Psoas muscle (tissue), 8 donors: ENCODE data around the gene SERPINB13. TPM values are rescaled to one million over a fixed set of nuclear protein-coding genes. Genes with fewer than 3 reads are reported as not detected.
"Not testable (repeated sequence)": the region's sequence is repeated elsewhere in the genome, so short reads cannot be mapped to it uniquely, and the experiment has no call there.

Source experiments
- ATAC-seq, 4 donors: fragments of 200-7000 bp; cut with Tn5 transposase; one replicate each; pipeline ENCODE4 v1.9.1; 2020; ENCODE audit warnings: moderate library complexity in 3 of 4, mild to moderate bottlenecking in 2 of 4
- DNase-seq, 2 donors: peaks; one replicate each; pipeline ENCODE4 v3.0.0-alpha.2; 2020
- H3K27ac ChIP-seq: fragments of 200-600 bp; one replicate; pipeline ENCODE4 v1.8.0; 2022
- H3K27me3 ChIP-seq, 3 donors: fragments of 200-600 bp in 1 of 3; one replicate each; pipeline versions ENCODE4 v1.6.1 to v1.8.0; 2013 to 2022; ENCODE audit warnings: low read length in 2 of 3, mild to moderate bottlenecking in 2 of 3, moderate library complexity in 1 of 3; ENCODE audit not compliant: insufficient read depth in 3 of 3
- H3K36me3 ChIP-seq, 2 donors: fragments of 200-600 bp in 1 of 2; one replicate each; pipeline versions ENCODE4 v1.6.1 to v1.8.0; 2013 to 2022; ENCODE audit warnings: low read depth in 1 of 2, mild to moderate bottlenecking in 1 of 2, moderate library complexity in 1 of 2; ENCODE audit not compliant: insufficient read depth in 1 of 2
- H3K4me1 ChIP-seq: fragments of 200-600 bp; one replicate; pipeline ENCODE4 v1.8.0; 2022
- H3K4me3 ChIP-seq: fragments of 200-600 bp; one replicate; pipeline ENCODE4 v1.8.0; 2022; ENCODE audit warnings: mild to moderate bottlenecking
- H3K9me3 ChIP-seq: fragments of 200-600 bp; one replicate; pipeline ENCODE4 v1.8.0; 2022
- CTCF ChIP-seq: fragments of 200-600 bp; IDR thresholded peaks from one replicate; pipeline ENCODE4 v1.8.0; 2022; ENCODE audit warnings: antibody characterized with exemption
- WGBS, 3 donors: extraction: QIAGEN DNeasy Blood & Tissue Kit; methylation state at CpG; one replicate each; pipeline versions ENCODE4 v1.1.6 to v1.1.7; 2013; 5-methylcytosine and 5-hydroxymethylcytosine counted together
- intact Hi-C, 2 donors: fragments of 100-400 bp; cut with DNase I; formaldehyde crosslinking; loops; one replicate each; pipeline versions ENCODE4 v1.11.0 to v1.14.2; 2022
- polyA plus RNA-seq, 3 donors: library from polyadenylated mRNA; stranded (reverse); fragments of 200-250 nt; gene quantifications; one replicate each; pipeline ENCODE4 v1.2.3, GENCODE V29; 2013
- total RNA-seq, 4 donors: library from RNA; stranded (reverse); fragmentation: NEBNext Ultra II Directional in 2 of 4; extraction: Animal tissue kit (Norgen Biotek cat#: 25700) in 2 of 4; gene quantifications; one replicate each; pipeline versions ENCODE4 v1.2.1 to v1.2.4, GENCODE V29; 2021 to 2023
- donor health status: healthy with polysubstance abuse.
- donor health status: DM: no; HTN: no; CAD: no; lungs with moderate emphysema.
- donor health status: Bipolar disorder and iron deficiency.
- donor health status: healthy.
- donor health status: DM: yes; HTN: yes; CAD: no.
- donor health status: DM: no; HTN: no; CAD: no.
- donor health status: DM: no; HTN: no; CAD: no.
- donor health status: DM: yes; HTN: yes; CAD: no.

SERPINB13 gene
- total and polyA plus RNA-seq, 7 donors: not detected

GRCh38 chr18:63627819-63628218 lies 40.7 kb downstream of the SERPINB13 start:
- TF ChIP-seq CTCF: no peak
- no peak for ATAC-seq
- H3K9me3 ChIP-seq: peaks cover 12% of the 10 kb centered on the region
- no peak overlapping the region for H3K4me3 ChIP-seq
- no peaks in the 10 kb centered on the region for H3K36me3 ChIP-seq
- no peaks in the 10 kb centered on the region for H3K27me3 ChIP-seq
- DNase-seq: no peak
- intact Hi-C loops: no loop called here
- no peaks in the 10 kb centered on the region for H3K4me1 ChIP-seq
- H3K27ac ChIP-seq: no peak overlapping the region

GRCh38 chr18:63637703-63638102 lies 50.6 kb downstream of the SERPINB13 start:
- no peaks in the 10 kb centered on the region for H3K4me1 ChIP-seq
- DNase-seq (no peak), ATAC-seq (no peak)
- no peaks in the 10 kb centered on the region for H3K9me3 ChIP-seq
- no peak for TF ChIP-seq CTCF
- intact Hi-C loops: no loop called here
- 84 to 88% (median 86%) methylated on average over 6 of the region's 6 CpGs for WGBS, 3 donors
- H3K36me3 ChIP-seq: no peaks in the 10 kb centered on the region
- H3K4me3 ChIP-seq: no peak overlapping the region
- H3K27me3 ChIP-seq: no peaks in the 10 kb centered on the region
- H3K27ac ChIP-seq: no peak overlapping the region

GRCh38 chr18:63641157-63641680 lies 54.1 kb downstream of the SERPINB13 start:
- H3K27me3 ChIP-seq, ATAC-seq: not testable (repeated sequence)
- 49 to 60% (median 51%) methylated on average over 4 of the region's 4 CpGs for WGBS, 3 donors

GRCh38 chr18:63642668-63643356 lies 55.7 kb downstream of the SERPINB13 start:
- DNase-seq, H3K27ac ChIP-seq, H3K27me3 ChIP-seq, H3K36me3 ChIP-seq, H3K4me3 ChIP-seq, ATAC-seq, H3K4me1 ChIP-seq, H3K9me3 ChIP-seq, intact Hi-C loops: not testable (repeated sequence)
- WGBS, 3 donors: 86 to 90% (median 89%) methylated on average over 4 of the region's 4 CpGs

More at GRCh38 chr18:63641157-63641680, 54.1 kb downstream of the SERPINB13 start:
- H3K4me3 ChIP-seq, H3K9me3 ChIP-seq, H3K27ac ChIP-seq, H3K4me1 ChIP-seq, H3K36me3 ChIP-seq, intact Hi-C loops, DNase-seq: not testable (repeated sequence)

- H3K27ac ChIP-seq, intact Hi-C loops, H3K36me3 ChIP-seq, DNase-seq, H3K9me3 ChIP-seq, H3K27me3 ChIP-seq, H3K4me3 ChIP-seq, ATAC-seq, H3K4me1 ChIP-seq: not testable (repeated sequence)
- 85 to 94% (median 86%) methylated on average over 1 of the region's 2 CpGs for WGBS, 3 donors
Observed at GRCh38 chr18:63644142-63644541, 57.0 kb downstream of the SERPINB13 start, which contains the start of gene SERPINB4. SERPINB4 (minus strand) TSS chr18:63644256; CDS start chr18:63643577, 679 bp downstream.

- H3K27me3 ChIP-seq, DNase-seq, H3K4me3 ChIP-seq, ATAC-seq, H3K27ac ChIP-seq, H3K36me3 ChIP-seq, H3K4me1 ChIP-seq, H3K9me3 ChIP-seq, intact Hi-C loops: not testable (repeated sequence)
- WGBS, 3 donors: 50 to 100% (median 76%) methylated on average over 1 of the region's 1 CpG
Observed at GRCh38 chr18:63644694-63645093, 57.6 kb downstream of the SERPINB13 start.
